CMK (cell line): ENCODE results near the gene GIPC1.
"Not testable (repeated sequence)": the region's sequence is repeated elsewhere in the genome, so short reads cannot be mapped to it uniquely, and the experiment has no call there.

ENCODE experiments used
- DNase-seq: peaks from one replicate; pipeline ENCODE4 v3.0.0-alpha.2; 2010; ENCODE audit warnings: low read depth

The GIPC1 gene

GRCh38 chr19:14470031-14470876 lies 25.7 kb downstream of the GIPC1 start:
- no peak for DNase-seq

- no peak for DNase-seq
Observed at GRCh38 chr19:14467816-14468215, 28.1 kb downstream of the GIPC1 start.

GRCh38 chr19:14467391-14467790 lies 28.5 kb downstream of the GIPC1 start:
- DNase-seq = no peak

- no peak for DNase-seq
Observed at GRCh38 chr19:14463747-14464146, 32.2 kb downstream of the GIPC1 start.

- DNase-seq = not testable (repeated sequence)
Observed at GRCh38 chr19:14462401-14462800, 33.5 kb downstream of the GIPC1 start.

- no peak for DNase-seq
Observed at GRCh38 chr19:14460935-14461334, 35.0 kb downstream of the GIPC1 start.

GRCh38 chr19:14459703-14460102 lies 36.2 kb downstream of the GIPC1 start:
- no peak for DNase-seq

GRCh38 chr19:14452303-14452702 lies 43.6 kb downstream of the GIPC1 start:
- DNase-seq = not testable (repeated sequence)

GRCh38 chr19:14450876-14451275 lies 45.1 kb downstream of the GIPC1 start:
- no peak for DNase-seq

GRCh38 chr19:14450168-14450874 lies 45.6 kb downstream of the GIPC1 start:
- DNase-seq = peak; percentile 94

GRCh38 chr19:14449321-14449720 lies 46.6 kb downstream of the GIPC1 start:
- no peak for DNase-seq

GRCh38 chr19:14446336-14447036 lies 49.4 kb downstream of the GIPC1 start:
- no peak for DNase-seq

GRCh38 chr19:14443632-14444216 lies 52.2 kb downstream of the GIPC1 start:
- no peak for DNase-seq

GRCh38 chr19:14442891-14443631 lies 52.9 kb downstream of the GIPC1 start:
- DNase-seq = no peak

- no peak for DNase-seq
Observed at GRCh38 chr19:14441041-14441938, 54.6 kb downstream of the GIPC1 start.

GRCh38 chr19:14440049-14440448 lies 55.9 kb downstream of the GIPC1 start:
- DNase-seq = peak; percentile 94

GRCh38 chr19:14439014-14439413 lies 56.9 kb downstream of the GIPC1 start:
- peak; percentile 76 for DNase-seq

GRCh38 chr19:14437578-14438140 lies 58.3 kb downstream of the GIPC1 start:
- no peak for DNase-seq

- DNase-seq = no peak
Observed at GRCh38 chr19:14435320-14436050, 60.4 kb downstream of the GIPC1 start.
